ENCODE results near the gene UBE2D1. TPM values are rescaled to one million over a fixed set of nuclear protein-coding genes. Genes with fewer than 3 reads are reported as not detected.

The UBE2D1 gene
- total RNA-seq, 1 donor from 2014 or later: 56.0 TPM

DNA sequence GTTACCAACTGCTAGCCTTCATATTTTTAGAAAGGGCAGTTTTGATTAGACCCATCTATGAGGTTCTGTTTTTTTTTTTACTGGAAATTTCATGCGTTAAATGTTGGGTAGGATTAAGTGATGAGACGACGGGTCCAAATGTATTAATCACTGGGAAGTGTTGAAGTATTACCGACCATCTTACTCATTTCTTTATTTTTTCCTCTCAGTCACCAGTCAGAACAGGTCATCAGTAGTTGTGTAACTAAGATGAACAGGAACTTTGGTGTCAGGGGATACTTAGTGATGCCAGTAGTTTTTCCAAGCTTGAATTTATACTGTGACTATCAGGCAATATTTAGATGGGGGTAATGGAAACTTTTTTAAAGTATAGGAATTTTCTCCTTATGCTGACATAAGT lies 64.6 kb downstream of the UBE2D1 start:
- Histone ChIP-seq H3K27me3 (ENCODE audit: low read depth) (no peaks in the 10 kb centered on the region), H3K4me3 (no peak overlapping the region), H3K27ac (replicated peaks) (no peak overlapping the region), H3K9me3 (replicated peaks) (no peaks in the 10 kb centered on the region), H3K36me3 (peaks cover 43% of the 10 kb centered on the region), H3K4me1 (no peaks in the 10 kb centered on the region)
- intact Hi-C loops (cut with micrococcal nuclease): no loop called here
- no peak for TF ChIP-seq CTCF (IDR thresholded peaks at IDR 0.05; ENCODE audit: borderline replicate concordance)
- no peak for DNase-seq

DNA sequence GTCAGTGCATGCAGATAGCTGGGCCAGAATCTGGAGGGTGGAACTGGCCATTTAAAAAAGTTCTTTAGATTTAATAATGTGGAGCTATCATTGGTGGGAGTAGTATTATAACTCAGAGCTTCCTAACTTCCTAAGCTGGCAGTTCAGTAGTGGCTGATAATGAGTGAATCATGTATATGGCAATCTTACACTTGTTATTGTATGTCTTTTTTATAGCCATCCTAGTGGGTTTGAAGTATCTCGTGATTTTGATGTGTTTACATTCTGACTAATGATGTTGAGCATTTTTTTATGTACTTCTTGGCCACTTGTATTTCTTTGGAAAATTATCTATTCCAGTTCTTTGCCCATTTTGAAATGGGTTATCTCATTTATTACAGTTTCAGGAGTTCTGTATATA lies 65.8 kb downstream of the UBE2D1 start:
- Histone ChIP-seq H3K4me3 (no peak overlapping the region), H3K27ac (replicated peaks) (no peak overlapping the region), H3K36me3 (peaks cover 31% of the 10 kb centered on the region), H3K27me3 (ENCODE audit: low read depth) (no peaks in the 10 kb centered on the region), H3K4me1 (no peaks in the 10 kb centered on the region), H3K9me3 (replicated peaks) (no peaks in the 10 kb centered on the region)
- DNase-seq: no peak
- no peak for TF ChIP-seq CTCF (IDR thresholded peaks at IDR 0.05; ENCODE audit: borderline replicate concordance)
- intact Hi-C loops (cut with micrococcal nuclease): no loop called here

DNA sequence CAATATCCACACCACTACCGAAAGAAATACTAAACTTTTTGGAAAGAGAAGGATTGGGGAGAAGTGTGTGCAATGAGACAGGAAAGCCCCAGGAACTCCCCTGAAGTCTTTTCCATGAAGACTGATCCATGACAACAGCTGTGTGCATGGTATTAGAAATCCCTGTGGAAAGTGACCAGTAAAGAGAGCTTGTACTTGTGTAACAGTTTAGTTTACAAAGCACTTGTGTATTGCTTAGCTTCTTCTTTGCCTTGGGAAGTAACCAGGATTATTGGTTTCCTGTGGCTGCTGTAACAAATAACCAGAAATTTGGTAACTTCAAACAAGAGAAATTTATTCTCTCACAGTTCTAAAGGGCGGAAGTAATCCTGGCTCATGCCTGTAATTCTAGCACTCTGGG lies 69.2 kb downstream of the UBE2D1 start:
- Histone ChIP-seq H3K4me3 (no peak overlapping the region), H3K36me3 (no peaks in the 10 kb centered on the region), H3K27ac (replicated peaks) (no peak overlapping the region), H3K9me3 (replicated peaks) (no peaks in the 10 kb centered on the region), H3K4me1 (no peaks in the 10 kb centered on the region), H3K27me3 (ENCODE audit: low read depth) (no peaks in the 10 kb centered on the region)
- DNase-seq: no peak
- intact Hi-C loops (cut with micrococcal nuclease): no loop called here
- TF ChIP-seq CTCF (IDR thresholded peaks at IDR 0.05; ENCODE audit: borderline replicate concordance): no peak

DNA sequence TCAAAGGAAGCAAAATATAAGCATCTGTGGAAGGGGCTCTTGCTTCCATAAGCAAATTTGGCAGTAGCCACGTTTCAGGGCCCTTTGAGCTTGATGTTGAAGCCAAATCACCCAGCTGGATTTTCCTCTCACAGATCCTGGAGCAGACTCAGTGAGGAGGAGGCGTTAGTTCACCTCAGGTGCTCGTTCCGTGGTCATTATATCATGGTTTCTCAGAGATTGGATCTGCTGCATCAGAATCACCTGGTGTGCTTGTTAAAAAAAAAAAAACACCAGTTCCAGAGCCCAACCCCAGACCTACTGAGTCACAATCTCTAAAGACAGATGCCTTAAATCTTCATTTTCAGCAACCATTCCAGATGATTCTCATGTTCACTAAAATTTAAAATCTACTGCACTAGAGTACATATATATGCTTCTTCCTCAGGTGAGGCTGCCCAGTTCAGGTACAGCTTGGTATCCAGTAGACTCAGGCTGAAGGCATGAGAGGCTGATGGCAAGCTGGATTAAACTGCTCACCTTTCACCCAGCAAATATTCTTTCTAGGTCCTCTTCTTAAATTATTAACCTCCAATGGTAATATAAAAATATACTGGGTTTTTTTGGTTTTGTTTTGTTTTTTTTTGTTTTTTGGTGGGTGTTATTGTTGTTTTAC lies 75.3 kb downstream of the UBE2D1 start:
- peaks cover 5% of the 10 kb centered on the region for H3K27me3 ChIP-seq (ENCODE audit: low read depth)
- H3K4me1 ChIP-seq: no peaks in the 10 kb centered on the region
- no peak for DNase-seq
- intact Hi-C loops (cut with micrococcal nuclease): no loop called here
- no peaks in the 10 kb centered on the region for H3K9me3 ChIP-seq (replicated peaks)
- no peak overlapping the region for H3K4me3 ChIP-seq
- H3K36me3 ChIP-seq: no peaks in the 10 kb centered on the region
- TF ChIP-seq CTCF (IDR thresholded peaks at IDR 0.05; ENCODE audit: borderline replicate concordance): no peak
- no peak overlapping the region for H3K27ac ChIP-seq (replicated peaks)

GRCh38 chr10:58412502-58412961 lies 77.7 kb downstream of the UBE2D1 start:
- intact Hi-C loops (cut with micrococcal nuclease): no loop called here
- Histone ChIP-seq H3K36me3 (no peaks in the 10 kb centered on the region), H3K9me3 (replicated peaks) (no peaks in the 10 kb centered on the region), H3K4me3 (no peak overlapping the region), H3K27ac (replicated peaks) (no peak overlapping the region), H3K4me1 (no peaks in the 10 kb centered on the region), H3K27me3 (ENCODE audit: low read depth) (peaks cover 20% of the 10 kb centered on the region)
- TF ChIP-seq CTCF (IDR thresholded peaks at IDR 0.05; ENCODE audit: borderline replicate concordance): no peak
- no peak for DNase-seq
